Glutamatergic neuron (in vitro differentiated cells): ENCODE results near the gene PPP2R2D. TPM values are rescaled to one million over a fixed set of nuclear protein-coding genes. Genes with fewer than 3 reads are reported as not detected.

ENCODE experiments used
- DNase-seq: peaks from one replicate; pipeline ENCODE4 v3.0.0; 2022
- H3K27ac Mint-ChIP-seq: one replicate; pipeline ENCODE4 v1.8.0; 2020; ENCODE audit warnings: mild to moderate bottlenecking, mixed read lengths, inconsistent platforms; ENCODE audit not compliant: unreplicated experiment
- H3K27me3 Mint-ChIP-seq: one replicate; pipeline ENCODE4 v1.8.0; 2020; ENCODE audit warnings: mild to moderate bottlenecking, moderate library complexity, mixed read lengths, inconsistent platforms; ENCODE audit not compliant: unreplicated experiment
- H3K36me3 Mint-ChIP-seq: one replicate; pipeline ENCODE4 v1.8.0; 2020; ENCODE audit warnings: mild to moderate bottlenecking, mixed read lengths, inconsistent platforms; ENCODE audit not compliant: unreplicated experiment
- H3K4me1 Mint-ChIP-seq: one replicate; pipeline ENCODE4 v1.8.0; 2020; ENCODE audit warnings: mild to moderate bottlenecking, low read depth, mixed read lengths, inconsistent platforms; ENCODE audit not compliant: unreplicated experiment
- H3K4me3 Mint-ChIP-seq: one replicate; pipeline ENCODE4 v1.8.0; 2020; ENCODE audit warnings: mild to moderate bottlenecking, mixed read lengths, inconsistent platforms; ENCODE audit not compliant: unreplicated experiment
- H3K9me3 Mint-ChIP-seq: one replicate; pipeline ENCODE4 v1.8.0; 2020; ENCODE audit warnings: mild to moderate bottlenecking, moderate library complexity, mixed read lengths, inconsistent platforms; ENCODE audit not compliant: unreplicated experiment
- CTCF ChIP-seq: fragments of 200-600 bp; sonication (generic); IDR thresholded peaks from one replicate; pipeline ENCODE4 v1.5.0; 2021; ENCODE audit not compliant: partially characterized antibody, unreplicated experiment
- total RNA-seq: library from RNA; stranded (reverse); fragmentation: NEBNext Ultra II Directional; extraction: Animal tissue kit (Norgen Biotek cat#: 25700); gene quantifications from one replicate; pipeline ENCODE4 v1.2.1, GENCODE V29; 2021; ENCODE audit not compliant: unreplicated experiment

PPP2R2D gene
- total RNA-seq, 1 donor from 2014 or later, result 42.8 TPM

- Mint-ChIP-seq H3K27me3 (peaks cover 5% of the 10 kb centered on the region), H3K4me3 (no peak overlapping the region), H3K36me3 (peaks cover 7% of the 10 kb centered on the region), H3K27ac (peak overlapping the region; percentile 71), H3K9me3 (peaks cover 5% of the 10 kb centered on the region), H3K4me1 (peaks cover 28% of the 10 kb centered on the region)
- DNase-seq, result peak; percentile 32
- TF ChIP-seq CTCF, result no peak
Observed at GRCh38 chr10:131933016-131933695, 32.3 kb downstream of the PPP2R2D start.

GRCh38 chr10:131933696-131934086 is 32.9 kb downstream of the PPP2R2D start:
- peaks cover 5% of the 10 kb centered on the region for H3K27me3 Mint-ChIP-seq
- H3K4me1 Mint-ChIP-seq, result peaks cover 23% of the 10 kb centered on the region
- no peak for TF ChIP-seq CTCF
- DNase-seq, result no peak
- H3K27ac Mint-ChIP-seq, result peak overlapping the region; percentile 71
- peaks cover 7% of the 10 kb centered on the region for H3K36me3 Mint-ChIP-seq
- peaks cover 5% of the 10 kb centered on the region for H3K9me3 Mint-ChIP-seq
- H3K4me3 Mint-ChIP-seq, result no peak overlapping the region

- Mint-ChIP-seq H3K4me1 (peaks cover 20% of the 10 kb centered on the region), H3K27ac (no peak overlapping the region), H3K4me3 (no peak overlapping the region), H3K36me3 (peaks cover 5% of the 10 kb centered on the region), H3K27me3 (peaks cover 6% of the 10 kb centered on the region), H3K9me3 (peaks cover 5% of the 10 kb centered on the region)
- DNase-seq, result no peak
- no peak for TF ChIP-seq CTCF
Observed at GRCh38 chr10:131934769-131935168, 34.0 kb downstream of the PPP2R2D start.

- no peak for TF ChIP-seq CTCF
Observed at GRCh38 chr10:131935260-131935659, 34.5 kb downstream of the PPP2R2D start.

GRCh38 chr10:131936294-131936693 is 35.5 kb downstream of the PPP2R2D start:
- peaks cover 12% of the 10 kb centered on the region for H3K4me1 Mint-ChIP-seq
- H3K9me3 Mint-ChIP-seq, result no peaks in the 10 kb centered on the region
- no peak overlapping the region for H3K4me3 Mint-ChIP-seq
- H3K36me3 Mint-ChIP-seq, result no peaks in the 10 kb centered on the region
- no peak for TF ChIP-seq CTCF
- DNase-seq, result no peak
- H3K27ac Mint-ChIP-seq, result no peak overlapping the region
- peaks cover 1% of the 10 kb centered on the region for H3K27me3 Mint-ChIP-seq

More at GRCh38 chr10:131935260-131935659, 34.5 kb downstream of the PPP2R2D start:
- Mint-ChIP-seq H3K27me3 (peaks cover 1% of the 10 kb centered on the region), H3K9me3 (peaks cover under 1% of the 10 kb centered on the region), H3K4me3 (no peak overlapping the region), H3K4me1 (peaks cover 15% of the 10 kb centered on the region), H3K27ac (no peak overlapping the region), H3K36me3 (peaks cover under 1% of the 10 kb centered on the region)
- DNase-seq, result no peak
